Kidney epithelial cell (primary cell): ENCODE results near the gene AOAH. TPM values are rescaled to one million over a fixed set of nuclear protein-coding genes. Genes with fewer than 3 reads are reported as not detected.
A peak's percentile ranks its signal among the peaks of the same experiment; 100 is the strongest.

Experiments used
- DNase-seq: peaks from one replicate; pipeline ENCODE4 v3.0.0-alpha.2; 2010; ENCODE audit warnings: low read depth
- H3K27me3 ChIP-seq: 2 replicates; pipeline ENCODE4 v1.6.0; 2011; ENCODE audit warnings: low read length; ENCODE audit not compliant: control insufficient read depth, insufficient read depth
- H3K36me3 ChIP-seq: 2 replicates; pipeline ENCODE4 v1.5.1; 2011; ENCODE audit warnings: low read length; ENCODE audit not compliant: control insufficient read depth, insufficient read depth
- H3K4me3 ChIP-seq: 2 replicates; pipeline ENCODE4 v1.5.1; 2011; ENCODE audit warnings: low read depth, mild to moderate bottlenecking, control low read depth, low read length
- total RNA-seq: library from RNA; depleted of rRNA; stranded (reverse); fragments of >200 nt; gene quantifications from 2 replicates; pipeline ENCODE4 v1.2.3, GENCODE V29; 2015
- TF ChIP-seq, protein P1 (sequence below): IDR thresholded peaks from 2 replicates; pipeline ENCODE4 v1.5.1; 2011; ENCODE audit warnings: mild to moderate bottlenecking, moderate library complexity, low read length, control low read depth, inconsistent platforms; ENCODE audit not compliant: insufficient read depth, poor library complexity, severe bottlenecking

AOAH gene
- total RNA-seq, 1 donor from 2014 or later = 4.4 TPM

DNA sequence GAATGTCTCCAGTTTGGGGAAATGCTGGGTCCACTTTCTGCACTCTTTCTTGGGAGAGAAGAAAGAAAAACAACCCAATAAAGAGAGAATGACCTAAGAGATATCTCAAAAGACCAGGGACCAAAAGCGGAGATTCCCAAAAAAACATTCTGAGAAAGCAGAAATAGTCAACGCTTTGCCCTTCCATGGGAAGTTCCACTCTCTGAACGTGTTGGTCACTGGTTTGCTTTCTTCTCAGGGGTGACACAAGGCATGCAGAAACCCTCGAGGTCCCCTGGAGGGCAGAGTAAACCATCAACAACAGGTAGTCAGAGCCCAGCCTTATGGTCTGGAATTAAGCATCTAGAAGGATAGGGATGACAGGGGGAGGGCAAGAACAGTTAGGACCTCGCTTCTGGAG is 26.2 kb upstream of the AOAH start:
- TF ChIP-seq, protein P1, sequence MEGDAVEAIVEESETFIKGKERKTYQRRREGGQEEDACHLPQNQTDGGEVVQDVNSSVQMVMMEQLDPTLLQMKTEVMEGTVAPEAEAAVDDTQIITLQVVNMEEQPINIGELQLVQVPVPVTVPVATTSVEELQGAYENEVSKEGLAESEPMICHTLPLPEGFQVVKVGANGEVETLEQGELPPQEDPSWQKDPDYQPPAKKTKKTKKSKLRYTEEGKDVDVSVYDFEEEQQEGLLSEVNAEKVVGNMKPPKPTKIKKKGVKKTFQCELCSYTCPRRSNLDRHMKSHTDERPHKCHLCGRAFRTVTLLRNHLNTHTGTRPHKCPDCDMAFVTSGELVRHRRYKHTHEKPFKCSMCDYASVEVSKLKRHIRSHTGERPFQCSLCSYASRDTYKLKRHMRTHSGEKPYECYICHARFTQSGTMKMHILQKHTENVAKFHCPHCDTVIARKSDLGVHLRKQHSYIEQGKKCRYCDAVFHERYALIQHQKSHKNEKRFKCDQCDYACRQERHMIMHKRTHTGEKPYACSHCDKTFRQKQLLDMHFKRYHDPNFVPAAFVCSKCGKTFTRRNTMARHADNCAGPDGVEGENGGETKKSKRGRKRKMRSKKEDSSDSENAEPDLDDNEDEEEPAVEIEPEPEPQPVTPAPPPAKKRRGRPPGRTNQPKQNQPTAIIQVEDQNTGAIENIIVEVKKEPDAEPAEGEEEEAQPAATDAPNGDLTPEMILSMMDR = no peak
- Histone ChIP-seq H3K36me3 (no peaks in the 10 kb centered on the region), H3K27me3 (no peaks in the 10 kb centered on the region), H3K4me3 (no peak overlapping the region)
- no peak for DNase-seq

DNA sequence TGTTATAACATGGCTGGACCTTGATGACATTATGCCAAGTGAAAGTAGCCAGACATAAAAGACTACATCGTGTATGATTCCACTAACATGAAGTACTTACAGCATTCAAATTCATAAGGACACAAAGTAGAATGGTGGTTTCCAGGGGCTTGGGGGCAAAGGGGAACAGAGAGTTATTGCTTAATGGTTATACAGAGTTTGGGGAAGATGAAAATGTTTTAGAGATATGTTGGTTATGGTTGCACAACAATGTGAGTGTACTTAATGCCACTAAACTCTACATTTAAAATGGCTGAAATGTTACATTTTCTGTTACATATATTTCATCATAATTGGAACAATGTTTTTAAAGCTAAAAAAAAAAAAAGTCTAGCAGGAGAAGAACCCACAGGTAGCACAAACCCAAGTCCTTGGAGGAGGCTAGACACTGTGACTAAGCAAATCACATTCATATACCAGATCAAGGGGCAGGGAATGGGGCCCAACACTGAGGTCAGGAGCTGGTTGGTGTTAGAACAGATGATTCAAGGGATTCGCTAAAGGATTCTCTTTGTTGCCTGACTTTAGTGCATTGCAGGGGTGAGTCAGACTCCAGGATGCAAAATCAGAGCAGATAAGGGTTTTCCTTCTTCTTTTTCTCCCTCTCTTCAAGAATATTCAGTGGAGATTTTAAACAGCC is 25.1 kb upstream of the AOAH start:
- peak; percentile 56 for DNase-seq
- TF ChIP-seq, protein P1 = no peak
- no peaks in the 10 kb centered on the region for H3K36me3 ChIP-seq
- H3K4me3 ChIP-seq = no peak overlapping the region
- no peaks in the 10 kb centered on the region for H3K27me3 ChIP-seq

DNA sequence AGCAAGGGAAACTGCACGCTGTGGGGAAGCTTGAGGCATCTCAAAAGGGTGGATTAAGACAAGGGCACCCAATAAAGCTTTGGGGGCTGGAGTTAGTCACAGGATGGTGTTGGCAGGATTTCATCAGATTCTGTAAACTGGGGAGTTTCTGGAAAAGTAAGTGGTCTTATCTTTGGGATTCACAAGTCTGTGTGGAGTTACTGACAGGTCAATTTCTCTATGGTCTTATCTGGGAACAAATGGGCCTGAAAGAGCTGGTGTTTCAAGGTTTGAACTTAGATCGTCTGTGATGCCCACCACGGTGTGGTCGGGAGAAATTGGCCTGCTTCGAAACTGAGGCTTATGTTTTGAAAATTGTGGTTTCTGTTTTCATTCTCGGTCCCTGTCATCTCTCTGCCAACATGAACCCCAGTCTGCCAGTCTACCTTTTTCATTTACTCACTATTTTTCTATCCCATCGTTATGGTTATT is 23.8 kb upstream of the AOAH start:
- no peaks in the 10 kb centered on the region for H3K36me3 ChIP-seq
- no peak overlapping the region for H3K4me3 ChIP-seq
- TF ChIP-seq, protein P1 = no peak
- H3K27me3 ChIP-seq = no peaks in the 10 kb centered on the region
- DNase-seq = no peak

DNA sequence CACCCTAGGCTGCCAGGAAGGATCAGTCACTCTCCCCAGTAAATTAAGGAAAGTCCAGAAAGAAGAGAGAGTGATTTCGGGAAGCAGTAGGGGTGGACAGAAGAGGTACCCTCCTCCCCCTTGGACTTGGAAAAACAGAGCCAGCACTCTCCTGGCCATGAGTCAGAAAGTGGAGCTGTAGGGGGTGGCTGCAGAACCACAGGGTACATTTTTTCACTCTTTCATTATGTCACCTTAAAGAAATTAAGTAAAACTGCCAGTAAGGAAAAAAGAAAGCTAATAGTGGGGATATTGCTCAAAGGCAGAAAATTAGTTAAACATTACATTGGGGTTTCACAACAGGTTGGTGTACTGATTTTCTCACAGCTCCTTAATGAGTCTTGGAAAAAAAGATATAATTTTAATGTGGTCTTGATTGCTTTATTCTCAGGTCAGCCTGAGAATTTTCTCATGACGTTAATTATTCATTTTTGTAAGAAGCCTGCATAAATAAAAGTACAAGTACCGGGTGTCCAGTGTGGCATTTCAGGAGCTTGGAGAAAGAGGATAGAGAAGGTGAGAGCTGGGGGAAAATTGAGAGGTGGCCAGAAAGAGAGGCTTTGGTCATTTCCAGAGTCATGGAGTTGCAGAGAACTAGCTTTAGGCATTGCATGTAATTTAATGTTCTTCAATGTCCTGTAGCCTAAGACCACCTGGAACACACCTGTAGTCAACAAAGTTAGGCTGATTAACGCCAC is 23.2 kb upstream of the AOAH start:
- no peaks in the 10 kb centered on the region for H3K27me3 ChIP-seq
- peak; percentile 90 for DNase-seq
- TF ChIP-seq, protein P1 = no peak
- no peak overlapping the region for H3K4me3 ChIP-seq
- no peaks in the 10 kb centered on the region for H3K36me3 ChIP-seq

DNA sequence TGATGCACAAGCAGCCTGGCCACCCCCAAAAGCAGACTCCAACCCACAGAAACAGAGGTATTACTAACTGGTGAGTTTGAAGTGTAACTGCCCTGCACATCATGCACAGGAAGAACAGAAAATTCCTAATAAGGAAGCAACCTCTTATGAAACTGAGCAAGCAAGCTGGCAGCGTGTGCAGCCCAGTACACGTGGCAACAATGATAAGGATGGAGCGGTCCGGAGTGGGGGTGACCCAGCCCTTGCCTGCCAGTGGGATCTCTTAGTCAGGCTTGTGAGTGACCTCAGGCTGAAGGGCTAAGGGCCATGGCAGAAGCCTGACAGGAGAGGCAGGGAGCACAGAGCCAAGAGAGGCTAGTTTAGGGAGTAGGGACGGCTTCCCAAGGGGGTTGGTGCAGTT is 22.1 kb upstream of the AOAH start:
- TF ChIP-seq, protein P1 = no peak
- Histone ChIP-seq H3K36me3 (no peaks in the 10 kb centered on the region), H3K4me3 (no peak overlapping the region), H3K27me3 (no peaks in the 10 kb centered on the region)
- no peak for DNase-seq
